HG02938 (cell line): ENCODE results near the gene APRT.
"Not testable (repeated sequence)": the region's sequence is repeated elsewhere in the genome, so short reads cannot be mapped to it uniquely, and the experiment has no call there.

Experiments used
- ATAC-seq: cut with Tn5 transposase; IDR thresholded peaks from one replicate; pipeline ENCODE4 v1.9.1; 2021; ENCODE audit warnings: mild to moderate bottlenecking, moderate library complexity; ENCODE audit not compliant: unreplicated experiment

Gene APRT

GRCh38 chr16:88775825-88776224 is 35.9 kb downstream of the APRT start:
- ATAC-seq: no peak

GRCh38 chr16:88774544-88775393 is 37.0 kb downstream of the APRT start:
- no peak for ATAC-seq

GRCh38 chr16:88773812-88774291 is 37.9 kb downstream of the APRT start:
- ATAC-seq: no peak

- no peak for ATAC-seq
Measured at GRCh38 chr16:88772871-88773811, 38.6 kb downstream of the APRT start.

- not testable (repeated sequence) for ATAC-seq
Measured at GRCh38 chr16:88771781-88772180, 39.9 kb downstream of the APRT start.

- ATAC-seq: no peak
Measured at GRCh38 chr16:88771294-88771772, 40.4 kb downstream of the APRT start.

DNA sequence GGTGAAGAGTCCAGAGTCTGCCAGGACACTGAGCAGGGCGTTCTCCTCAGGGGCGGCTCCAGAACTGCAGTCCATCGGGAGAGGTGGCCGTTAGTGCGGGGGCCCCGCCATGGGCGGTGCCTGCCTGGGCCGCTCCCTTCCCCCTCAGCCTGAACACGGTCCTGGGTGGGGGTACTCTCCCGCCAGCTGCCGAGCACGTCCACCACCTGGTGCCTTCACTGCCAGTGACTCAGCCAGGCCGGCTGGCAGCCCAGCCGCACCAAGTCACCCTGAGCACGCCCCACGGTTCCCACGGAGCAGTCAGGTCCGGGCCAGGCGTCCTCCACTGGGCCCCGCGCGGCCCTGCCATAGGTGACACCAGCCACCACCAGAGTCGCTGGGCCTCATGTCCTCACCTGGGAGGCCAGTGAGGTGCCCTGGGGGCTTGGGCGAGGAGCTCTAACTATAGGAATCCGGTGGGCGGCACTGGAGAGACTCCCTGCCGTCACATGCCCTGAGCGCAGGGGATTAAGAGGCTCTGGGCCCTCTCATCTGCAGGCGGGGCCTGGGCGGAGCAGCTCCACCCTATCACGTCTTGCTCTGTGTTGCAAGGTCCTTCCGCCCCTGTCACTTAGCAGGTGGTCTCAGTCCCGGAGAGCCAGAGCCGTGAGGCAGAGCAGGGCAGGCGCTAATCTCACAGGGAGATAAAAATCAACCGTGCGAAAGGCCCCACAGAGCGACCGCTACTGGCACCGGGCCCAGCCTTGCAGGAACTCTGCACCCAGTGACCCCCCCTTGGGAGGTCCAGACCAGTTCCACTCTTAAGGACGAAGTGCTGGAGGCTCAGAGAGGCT is 41.1 kb downstream of the APRT start:
- no peak for ATAC-seq

- ATAC-seq: no peak
Measured at GRCh38 chr16:88769617-88770460, 41.9 kb downstream of the APRT start.

- ATAC-seq: no peak
Measured at GRCh38 chr16:88768071-88768783, 43.5 kb downstream of the APRT start.

DNA sequence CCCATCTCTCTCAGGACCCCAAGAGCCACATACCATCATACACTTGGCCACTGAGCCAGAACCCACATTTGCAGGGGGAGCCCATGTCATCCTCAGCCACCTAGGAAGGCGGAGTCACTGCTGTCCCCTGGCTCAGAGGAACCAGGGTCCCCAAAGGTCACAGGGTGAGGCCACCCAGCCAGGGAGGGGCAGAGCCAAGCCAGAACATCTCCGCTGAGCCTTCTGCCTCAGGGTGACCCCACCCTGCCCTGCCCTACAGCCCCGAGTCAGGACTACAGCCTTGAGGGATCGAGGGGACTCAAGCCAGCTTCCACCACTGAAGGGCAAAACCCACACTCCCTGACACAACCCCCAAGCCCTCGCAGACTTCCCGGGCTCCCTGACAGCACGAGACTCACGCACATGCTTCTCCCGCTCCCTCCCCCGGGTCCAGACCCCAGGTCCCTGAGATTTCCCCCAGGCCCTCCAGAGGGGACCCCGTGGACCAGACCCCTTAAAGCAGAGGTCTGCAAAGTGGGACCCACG is 44.1 kb downstream of the APRT start:
- no peak for ATAC-seq

- ATAC-seq: no peak
Measured at GRCh38 chr16:88766975-88767374, 44.8 kb downstream of the APRT start.

GRCh38 chr16:88764913-88765349 is 46.8 kb downstream of the APRT start:
- no peak for ATAC-seq

GRCh38 chr16:88764080-88764479 is 47.6 kb downstream of the APRT start:
- ATAC-seq: no peak

DNA sequence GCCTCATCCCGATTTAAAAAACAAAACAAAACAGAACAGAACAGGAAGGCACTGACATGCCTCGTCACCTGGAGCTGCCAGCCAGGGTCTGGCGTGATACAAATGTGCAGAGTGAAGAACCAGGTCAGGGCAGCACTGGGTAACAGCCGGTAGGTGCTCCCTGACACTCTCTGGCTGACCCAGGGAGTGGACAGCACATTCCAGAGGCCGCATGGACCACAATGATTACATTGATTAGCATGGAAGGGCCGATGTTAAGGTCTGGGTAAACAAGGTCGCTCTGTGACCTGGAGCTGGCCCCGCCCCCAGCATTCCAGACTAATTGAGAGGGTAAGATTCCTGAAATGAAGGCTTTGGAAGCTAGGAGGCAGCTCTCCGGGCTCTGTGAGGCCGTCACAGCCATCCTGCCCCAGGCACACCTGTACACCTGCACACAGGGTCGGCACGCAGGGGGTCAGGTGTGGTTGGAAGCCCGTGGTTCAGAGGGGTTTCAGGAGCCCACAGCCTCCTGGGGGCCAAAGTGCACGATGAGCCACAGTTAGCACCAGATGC is 48.1 kb downstream of the APRT start:
- no peak for ATAC-seq

- no peak for ATAC-seq
Measured at GRCh38 chr16:88762941-88763340, 48.8 kb downstream of the APRT start.

DNA sequence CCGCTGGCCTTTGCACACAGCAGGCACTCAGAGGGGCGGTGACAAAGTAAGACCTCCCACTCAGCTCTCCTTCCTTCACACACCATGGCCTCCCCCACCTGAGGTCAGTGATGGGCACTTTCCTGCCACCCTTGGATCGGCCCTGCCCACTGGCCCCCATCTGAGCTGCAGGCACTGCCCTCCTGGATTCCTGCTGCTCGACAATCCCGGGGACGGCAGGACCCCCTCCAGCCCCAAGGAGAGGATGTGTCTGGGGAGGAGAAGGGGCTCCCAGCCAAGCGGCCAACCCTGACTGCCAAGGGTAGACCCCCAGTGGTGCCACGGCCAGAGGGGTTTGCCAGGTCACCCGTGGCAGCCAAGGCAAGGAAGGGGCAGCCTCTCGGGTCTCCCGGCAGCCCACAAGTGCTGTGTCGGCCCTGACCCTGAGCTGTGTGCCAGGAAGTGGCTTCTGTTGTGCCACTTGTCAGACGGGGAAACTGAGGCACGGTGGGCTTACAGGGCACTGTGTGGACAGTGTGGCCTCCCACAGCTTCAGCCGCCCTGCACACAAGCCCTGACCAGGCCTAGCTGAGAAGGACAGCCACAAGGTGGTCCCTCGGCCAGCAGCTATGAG is 49.4 kb downstream of the APRT start:
- no peak for ATAC-seq

DNA sequence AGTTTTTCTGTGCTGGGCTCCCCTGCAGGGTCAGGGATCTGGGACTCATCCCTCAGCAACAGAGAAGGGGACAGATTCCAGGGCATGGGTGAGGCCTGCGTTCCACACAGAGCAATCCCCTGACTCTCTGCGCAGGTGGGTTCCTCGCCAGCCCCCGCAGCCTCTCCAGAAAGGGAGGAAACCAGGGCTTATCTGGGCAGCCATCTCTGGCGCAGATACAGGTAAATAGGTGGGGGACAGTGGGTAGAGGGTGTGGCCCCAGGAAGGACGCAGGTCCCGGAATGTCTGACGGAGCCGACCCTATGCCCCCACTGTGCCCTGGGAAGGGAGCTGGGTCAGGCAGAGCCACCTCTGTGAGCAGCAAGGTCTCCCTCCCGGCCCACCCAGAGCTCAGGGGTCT is 49.9 kb downstream of the APRT start:
- no peak for ATAC-seq

DNA sequence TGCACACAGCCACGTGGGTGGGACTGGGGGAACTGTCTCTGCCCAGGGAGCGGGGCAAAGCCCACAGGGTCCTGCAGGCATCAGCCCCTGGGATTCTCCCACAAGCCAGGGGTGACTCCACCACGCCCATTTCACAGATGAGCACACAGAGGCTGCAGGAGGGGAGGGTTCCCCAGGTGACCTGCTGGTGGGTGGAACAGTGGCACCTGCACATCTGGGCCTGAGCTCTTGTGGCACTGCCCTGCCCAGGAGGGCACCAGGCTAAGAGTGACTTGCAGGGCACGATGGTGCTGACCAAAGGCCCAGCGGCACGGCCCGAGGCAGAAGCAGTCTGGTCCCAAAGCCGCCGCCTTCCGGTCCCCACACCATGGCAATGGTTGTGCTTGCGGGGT is 50.6 kb downstream of the APRT start:
- no peak for ATAC-seq
